ENCODE data around the gene A1CF. TPM values are rescaled to one million over a fixed set of nuclear protein-coding genes. Genes with fewer than 3 reads are reported as not detected.

Gene A1CF
- total RNA-seq, 1 donor: not detected

GRCh38 chr10:50851884-50852671, 33.3 kb downstream of the A1CF start:
- DNase-seq (ENCODE audit: low read depth): no peak
- no peak overlapping the region for H3K4me3 ChIP-seq (ENCODE audit: low read depth, low read length)
- TF ChIP-seq CTCF (IDR thresholded peaks at IDR 0.05; ENCODE audit: insufficient read depth, low read depth, low read length): no peak

- no peak for TF ChIP-seq CTCF (IDR thresholded peaks at IDR 0.05; ENCODE audit: insufficient read depth, low read depth, low read length)
- no peak overlapping the region for H3K4me3 ChIP-seq (ENCODE audit: low read depth, low read length)
- no peak for DNase-seq (ENCODE audit: low read depth)
These were observed 34.7 kb downstream of the A1CF start for GRCh38 chr10:50850578-50851230.

GRCh38 chr10:50846753-50847152, 38.7 kb downstream of the A1CF start:
- no peak for DNase-seq (ENCODE audit: low read depth)
- no peak overlapping the region for H3K4me3 ChIP-seq (ENCODE audit: low read depth, low read length)
- no peak for TF ChIP-seq CTCF (IDR thresholded peaks at IDR 0.05; ENCODE audit: insufficient read depth, low read depth, low read length)

- DNase-seq (ENCODE audit: low read depth): no peak
- H3K4me3 ChIP-seq (ENCODE audit: low read depth, low read length): no peak overlapping the region
- no peak for TF ChIP-seq CTCF (IDR thresholded peaks at IDR 0.05; ENCODE audit: insufficient read depth, low read depth, low read length)
These were observed 48.3 kb downstream of the A1CF start for GRCh38 chr10:50837095-50837494.

GRCh38 chr10:50832171-50832751, 53.2 kb downstream of the A1CF start:
- TF ChIP-seq CTCF (IDR thresholded peaks at IDR 0.05; ENCODE audit: insufficient read depth, low read depth, low read length): no peak
- no peak overlapping the region for H3K4me3 ChIP-seq (ENCODE audit: low read depth, low read length)
- no peak for DNase-seq (ENCODE audit: low read depth)

- no peak overlapping the region for H3K4me3 ChIP-seq (ENCODE audit: low read depth, low read length)
- DNase-seq (ENCODE audit: low read depth): no peak
- TF ChIP-seq CTCF (IDR thresholded peaks at IDR 0.05; ENCODE audit: insufficient read depth, low read depth, low read length): no peak
These were observed 55.4 kb downstream of the A1CF start for GRCh38 chr10:50830066-50830465.
